ENCODE data around the gene C1orf210.

Gene C1orf210

DNA sequence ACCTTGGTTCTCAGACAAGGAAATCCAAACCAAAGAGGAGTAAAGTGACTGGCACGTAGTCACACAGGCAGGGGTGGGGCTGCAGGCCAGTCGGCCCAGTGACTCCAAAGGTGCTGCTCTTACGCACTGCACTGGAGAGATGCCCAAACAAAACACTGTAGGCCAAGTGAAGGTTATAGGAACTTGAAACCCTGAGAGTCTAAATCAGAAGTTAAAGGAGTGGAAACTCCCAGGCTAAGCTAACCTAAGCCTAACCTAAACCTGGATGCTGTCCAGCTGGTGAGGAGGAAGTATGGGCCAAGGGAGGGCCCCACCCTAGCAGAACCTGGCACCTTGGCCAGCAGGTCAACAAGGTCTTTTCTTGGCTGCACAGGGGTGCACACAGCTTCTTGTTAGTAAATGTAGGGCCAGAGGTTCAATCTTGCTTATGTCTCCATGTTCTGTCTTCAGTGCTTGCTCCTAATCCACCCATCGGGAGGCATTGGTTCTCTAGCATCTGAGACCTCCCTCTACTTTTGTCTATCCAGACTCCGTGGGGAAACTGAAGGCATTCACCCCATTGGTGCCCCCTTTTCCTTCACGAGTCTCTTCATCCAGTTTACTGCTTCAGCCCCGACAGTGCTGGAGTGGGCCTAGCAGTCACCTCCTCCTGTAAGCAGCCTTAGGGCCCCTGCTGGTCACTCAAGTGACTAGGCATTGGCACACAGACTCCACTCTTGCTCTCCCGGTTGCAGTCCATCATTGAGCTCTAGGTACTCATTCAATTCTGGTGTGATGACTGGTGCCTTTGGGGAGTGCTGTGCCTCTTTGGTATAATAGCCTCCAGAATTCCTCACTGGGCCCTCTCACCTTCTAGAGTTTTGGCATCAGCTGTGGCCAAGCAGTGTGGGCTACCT lies 28.5 kb downstream of the C1orf210 start:
- ATAC-seq: no peak
- no peak for TF ChIP-seq OSR1 (CRISPR knock-in tag; IDR thresholded peaks at IDR 0.05)
- no peak for TF ChIP-seq RARB (CRISPR knock-in tag; IDR thresholded peaks at IDR 0.05)
- no peak for TF ChIP-seq SNAI2 (CRISPR knock-in tag; IDR thresholded peaks at IDR 0.05)
- TF ChIP-seq ISL1 (CRISPR knock-in tag; IDR thresholded peaks at IDR 0.05): no peak
- TF ChIP-seq PPARA (CRISPR knock-in tag; IDR thresholded peaks at IDR 0.05; ENCODE audit: borderline replicate concordance): no peak
- TF ChIP-seq TOX (CRISPR knock-in tag; IDR thresholded peaks at IDR 0.05; ENCODE audit: borderline replicate concordance): no peak
- TF ChIP-seq ZNF70 (CRISPR knock-in tag; IDR thresholded peaks at IDR 0.05): no peak
- TF ChIP-seq, protein P1, sequence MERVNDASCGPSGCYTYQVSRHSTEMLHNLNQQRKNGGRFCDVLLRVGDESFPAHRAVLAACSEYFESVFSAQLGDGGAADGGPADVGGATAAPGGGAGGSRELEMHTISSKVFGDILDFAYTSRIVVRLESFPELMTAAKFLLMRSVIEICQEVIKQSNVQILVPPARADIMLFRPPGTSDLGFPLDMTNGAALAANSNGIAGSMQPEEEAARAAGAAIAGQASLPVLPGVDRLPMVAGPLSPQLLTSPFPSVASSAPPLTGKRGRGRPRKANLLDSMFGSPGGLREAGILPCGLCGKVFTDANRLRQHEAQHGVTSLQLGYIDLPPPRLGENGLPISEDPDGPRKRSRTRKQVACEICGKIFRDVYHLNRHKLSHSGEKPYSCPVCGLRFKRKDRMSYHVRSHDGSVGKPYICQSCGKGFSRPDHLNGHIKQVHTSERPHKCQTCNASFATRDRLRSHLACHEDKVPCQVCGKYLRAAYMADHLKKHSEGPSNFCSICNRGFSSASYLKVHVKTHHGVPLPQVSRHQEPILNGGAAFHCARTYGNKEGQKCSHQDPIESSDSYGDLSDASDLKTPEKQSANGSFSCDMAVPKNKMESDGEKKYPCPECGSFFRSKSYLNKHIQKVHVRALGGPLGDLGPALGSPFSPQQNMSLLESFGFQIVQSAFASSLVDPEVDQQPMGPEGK (CRISPR knock-in tag; IDR thresholded peaks at IDR 0.05; ENCODE audit: borderline replicate concordance): no peak
- no peak for TF ChIP-seq ZFP3 (CRISPR knock-in tag; IDR thresholded peaks at IDR 0.05)
- TF ChIP-seq ZFP30 (CRISPR knock-in tag; IDR thresholded peaks at IDR 0.05): no peak
- TF ChIP-seq CSRNP3 (CRISPR knock-in tag; IDR thresholded peaks at IDR 0.05): no peak
- TF ChIP-seq CREB5 (CRISPR knock-in tag; IDR thresholded peaks at IDR 0.05; ENCODE audit: low read depth): no peak

- no peak for ATAC-seq
- TF ChIP-seq TCF4 (CRISPR knock-in tag; IDR thresholded peaks at IDR 0.05; ENCODE audit: borderline replicate concordance): no peak
- TF ChIP-seq OSR1 (CRISPR knock-in tag; IDR thresholded peaks at IDR 0.05): no peak
- no peak for TF ChIP-seq ARNTL (CRISPR knock-in tag; IDR thresholded peaks at IDR 0.05; ENCODE audit: borderline replicate concordance, low read depth)
- TF ChIP-seq ZFP3 (CRISPR knock-in tag; IDR thresholded peaks at IDR 0.05): no peak
- TF ChIP-seq ESRRG (CRISPR knock-in tag; IDR thresholded peaks at IDR 0.05): no peak
- TF ChIP-seq GLIS3 (CRISPR knock-in tag; IDR thresholded peaks at IDR 0.05): no peak
- TF ChIP-seq CSDC2 (CRISPR knock-in tag; IDR thresholded peaks at IDR 0.05): no peak
- no peak for TF ChIP-seq ZNF8 (CRISPR knock-in tag; IDR thresholded peaks at IDR 0.05)
- TF ChIP-seq PPARA (CRISPR knock-in tag; IDR thresholded peaks at IDR 0.05; ENCODE audit: borderline replicate concordance): no peak
- no peak for TF ChIP-seq CSRNP3 (CRISPR knock-in tag; IDR thresholded peaks at IDR 0.05)
- TF ChIP-seq, protein P1 (CRISPR knock-in tag; IDR thresholded peaks at IDR 0.05; ENCODE audit: borderline replicate concordance): no peak
- TF ChIP-seq ZC3H10 (CRISPR knock-in tag; IDR thresholded peaks at IDR 0.05): no peak
- TF ChIP-seq, protein P2, sequence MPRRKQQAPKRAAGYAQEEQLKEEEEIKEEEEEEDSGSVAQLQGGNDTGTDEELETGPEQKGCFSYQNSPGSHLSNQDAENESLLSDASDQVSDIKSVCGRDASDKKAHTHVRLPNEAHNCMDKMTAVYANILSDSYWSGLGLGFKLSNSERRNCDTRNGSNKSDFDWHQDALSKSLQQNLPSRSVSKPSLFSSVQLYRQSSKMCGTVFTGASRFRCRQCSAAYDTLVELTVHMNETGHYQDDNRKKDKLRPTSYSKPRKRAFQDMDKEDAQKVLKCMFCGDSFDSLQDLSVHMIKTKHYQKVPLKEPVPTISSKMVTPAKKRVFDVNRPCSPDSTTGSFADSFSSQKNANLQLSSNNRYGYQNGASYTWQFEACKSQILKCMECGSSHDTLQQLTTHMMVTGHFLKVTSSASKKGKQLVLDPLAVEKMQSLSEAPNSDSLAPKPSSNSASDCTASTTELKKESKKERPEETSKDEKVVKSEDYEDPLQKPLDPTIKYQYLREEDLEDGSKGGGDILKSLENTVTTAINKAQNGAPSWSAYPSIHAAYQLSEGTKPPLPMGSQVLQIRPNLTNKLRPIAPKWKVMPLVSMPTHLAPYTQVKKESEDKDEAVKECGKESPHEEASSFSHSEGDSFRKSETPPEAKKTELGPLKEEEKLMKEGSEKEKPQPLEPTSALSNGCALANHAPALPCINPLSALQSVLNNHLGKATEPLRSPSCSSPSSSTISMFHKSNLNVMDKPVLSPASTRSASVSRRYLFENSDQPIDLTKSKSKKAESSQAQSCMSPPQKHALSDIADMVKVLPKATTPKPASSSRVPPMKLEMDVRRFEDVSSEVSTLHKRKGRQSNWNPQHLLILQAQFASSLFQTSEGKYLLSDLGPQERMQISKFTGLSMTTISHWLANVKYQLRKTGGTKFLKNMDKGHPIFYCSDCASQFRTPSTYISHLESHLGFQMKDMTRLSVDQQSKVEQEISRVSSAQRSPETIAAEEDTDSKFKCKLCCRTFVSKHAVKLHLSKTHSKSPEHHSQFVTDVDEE (CRISPR knock-in tag; IDR thresholded peaks at IDR 0.05): no peak
- TF ChIP-seq ZNF70 (CRISPR knock-in tag; IDR thresholded peaks at IDR 0.05): no peak
- TF ChIP-seq, protein P3, sequence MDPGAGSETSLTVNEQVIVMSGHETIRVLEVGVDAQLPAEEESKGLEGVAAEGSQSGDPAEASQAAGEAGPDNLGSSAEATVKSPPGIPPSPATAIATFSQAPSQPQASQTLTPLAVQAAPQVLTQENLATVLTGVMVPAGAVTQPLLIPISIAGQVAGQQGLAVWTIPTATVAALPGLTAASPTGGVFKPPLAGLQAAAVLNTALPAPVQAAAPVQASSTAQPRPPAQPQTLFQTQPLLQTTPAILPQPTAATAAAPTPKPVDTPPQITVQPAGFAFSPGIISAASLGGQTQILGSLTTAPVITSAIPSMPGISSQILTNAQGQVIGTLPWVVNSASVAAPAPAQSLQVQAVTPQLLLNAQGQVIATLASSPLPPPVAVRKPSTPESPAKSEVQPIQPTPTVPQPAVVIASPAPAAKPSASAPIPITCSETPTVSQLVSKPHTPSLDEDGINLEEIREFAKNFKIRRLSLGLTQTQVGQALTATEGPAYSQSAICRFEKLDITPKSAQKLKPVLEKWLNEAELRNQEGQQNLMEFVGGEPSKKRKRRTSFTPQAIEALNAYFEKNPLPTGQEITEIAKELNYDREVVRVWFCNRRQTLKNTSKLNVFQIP (CRISPR knock-in tag; IDR thresholded peaks at IDR 0.05; ENCODE audit: borderline replicate concordance, low read depth): no peak
- TF ChIP-seq TOX (CRISPR knock-in tag; IDR thresholded peaks at IDR 0.05; ENCODE audit: borderline replicate concordance): no peak
- TF ChIP-seq CREB5 (CRISPR knock-in tag; IDR thresholded peaks at IDR 0.05; ENCODE audit: low read depth): no peak
- TF ChIP-seq ISL1 (CRISPR knock-in tag; IDR thresholded peaks at IDR 0.05): no peak
- no peak for TF ChIP-seq RARB (CRISPR knock-in tag; IDR thresholded peaks at IDR 0.05)
These were observed 29.8 kb downstream of the C1orf210 start for GRCh38 chr1:43255438-43256210.
